NOMO-1 treated with dmso at 0.1 percent for 144 hours (cell line): ENCODE measurements around the gene ZMIZ1.
A peak's percentile ranks its signal among the peaks of the same experiment; 100 is the strongest.

Source experiments
- DNase-seq: peaks from one replicate; lab custom pipeline; 2025; ENCODE audit not compliant: unreplicated experiment; lab: John Stamatoyannopoulos, UW

Gene ZMIZ1

GRCh38 chr10:79224263-79224949 lies 155.6 kb downstream of the ZMIZ1 start:
- no peak for DNase-seq

GRCh38 chr10:79224992-79225391 lies 156.2 kb downstream of the ZMIZ1 start:
- DNase-seq = no peak

GRCh38 chr10:79226391-79227245 lies 157.9 kb downstream of the ZMIZ1 start:
- no peak for DNase-seq

GRCh38 chr10:79229071-79229541 lies 160.3 kb downstream of the ZMIZ1 start:
- DNase-seq = no peak

GRCh38 chr10:79229830-79230327 lies 161.1 kb downstream of the ZMIZ1 start:
- DNase-seq = no peak

GRCh38 chr10:79230328-79230830 lies 161.6 kb downstream of the ZMIZ1 start:
- DNase-seq = no peak

GRCh38 chr10:79230850-79231249 lies 162.1 kb downstream of the ZMIZ1 start:
- DNase-seq = no peak

- DNase-seq = no peak
Observed at GRCh38 chr10:79231908-79232307, 163.1 kb downstream of the ZMIZ1 start.

- DNase-seq = no peak
Observed at GRCh38 chr10:79232864-79233263, 164.1 kb downstream of the ZMIZ1 start.

GRCh38 chr10:79234391-79235315 lies 165.9 kb downstream of the ZMIZ1 start:
- DNase-seq = no peak

- DNase-seq = no peak
Observed at GRCh38 chr10:79235765-79236432, 167.1 kb downstream of the ZMIZ1 start.

- DNase-seq = no peak
Observed at GRCh38 chr10:79236433-79236765, 167.6 kb downstream of the ZMIZ1 start.

GRCh38 chr10:79237454-79238157 lies 168.8 kb downstream of the ZMIZ1 start:
- no peak for DNase-seq

GRCh38 chr10:79238158-79238520 lies 169.4 kb downstream of the ZMIZ1 start:
- DNase-seq = no peak

GRCh38 chr10:79238606-79239005 lies 169.8 kb downstream of the ZMIZ1 start:
- DNase-seq = no peak

- no peak for DNase-seq
Observed at GRCh38 chr10:79239275-79239779, 170.6 kb downstream of the ZMIZ1 start.

GRCh38 chr10:79239924-79240581 lies 171.3 kb downstream of the ZMIZ1 start:
- DNase-seq = no peak

GRCh38 chr10:79241629-79241989 lies 172.8 kb downstream of the ZMIZ1 start:
- no peak for DNase-seq

GRCh38 chr10:79241990-79242619 lies 173.3 kb downstream of the ZMIZ1 start:
- peak; percentile 61 for DNase-seq
